Testis (tissue), 3 donors: ENCODE results near the gene SCGB3A1. TPM values are rescaled to one million over a fixed set of nuclear protein-coding genes. Genes with fewer than 3 reads are reported as not detected.

Experiments
- DNase-seq: peaks from one replicate; pipeline ENCODE4 v3.0.0-alpha.2; 2019
- H3K27ac ChIP-seq, 2 donors: fragments of 200-600 bp; sonication (generic); one replicate each; pipeline ENCODE4 v1.5.1; 2019
- H3K27me3 ChIP-seq: fragments of 200-600 bp; sonication (generic); one replicate; pipeline ENCODE4 v1.5.1; 2019
- H3K36me3 ChIP-seq: fragments of 200-600 bp; sonication (generic); one replicate; pipeline ENCODE4 v1.5.1; 2017; ENCODE audit warnings: low read depth; ENCODE audit errors: missing control alignments
- H3K4me1 ChIP-seq: fragments of 200-600 bp; sonication (generic); one replicate; pipeline ENCODE4 v1.5.1; 2019
- H3K4me3 ChIP-seq, 2 donors: fragments of 200-600 bp; sonication (generic); one replicate each; pipeline ENCODE4 v1.5.1; 2017 to 2019
- H3K9me3 ChIP-seq: fragments of 200-600 bp; sonication (generic); one replicate; pipeline ENCODE4 v1.5.1; 2017
- POLR2A ChIP-seq: fragments of 450-650 bp; IDR thresholded peaks from one replicate; pipeline ENCODE4 v1.6.1; 2017; ENCODE audit warnings: antibody characterized with exemption, mild to moderate bottlenecking, moderate library complexity
- WGBS, 2 donors: methylation state at CpG; one replicate each; pipeline ENCODE4 v1.1.5; 2018; 5-methylcytosine and 5-hydroxymethylcytosine counted together
- intact Hi-C: fragments of 100-400 bp; cut with DNase I; formaldehyde crosslinking; loops from one replicate; pipeline ENCODE4 v1.15.1; 2023; ENCODE audit warnings: low total_unique reads
- polyA plus RNA-seq: library from polyadenylated mRNA; stranded (reverse); fragments of 350-450 nt; fragmentation: Illumina TruSeq; extraction: RNeasy Lipid Tissue Mini Kit (QIAGEN cat#74804); gene quantifications from one replicate; pipeline ENCODE4 v1.2.3, GENCODE V29; 2014; ENCODE audit warnings: low read depth, low replicate concordance; ENCODE audit not compliant: insufficient read depth
- total RNA-seq, 2 donors: library from RNA; depleted of rRNA; stranded (reverse); fragments of >200 nt; gene quantifications; one replicate each; pipeline ENCODE4 v1.2.3, GENCODE V29; 2016
- TF ChIP-seq, protein P1 (sequence below), 3 experiments: fragments of 450-650 bp in 2 of 3; fragments of 200-600 bp in 1 of 3; sonication (generic) in 1 of 3; IDR thresholded peaks; one replicate each; pipeline ENCODE4 v1.5.1; 2016 to 2019; ENCODE audit warnings: antibody characterized with exemption in 3 of 3, mild to moderate bottlenecking in 2 of 3, moderate library complexity in 1 of 3

SCGB3A1 gene
- total and polyA plus RNA-seq, 3 donors from 2014 or later, result 0.82 to 15.7 (median 9.8) TPM

DNA sequence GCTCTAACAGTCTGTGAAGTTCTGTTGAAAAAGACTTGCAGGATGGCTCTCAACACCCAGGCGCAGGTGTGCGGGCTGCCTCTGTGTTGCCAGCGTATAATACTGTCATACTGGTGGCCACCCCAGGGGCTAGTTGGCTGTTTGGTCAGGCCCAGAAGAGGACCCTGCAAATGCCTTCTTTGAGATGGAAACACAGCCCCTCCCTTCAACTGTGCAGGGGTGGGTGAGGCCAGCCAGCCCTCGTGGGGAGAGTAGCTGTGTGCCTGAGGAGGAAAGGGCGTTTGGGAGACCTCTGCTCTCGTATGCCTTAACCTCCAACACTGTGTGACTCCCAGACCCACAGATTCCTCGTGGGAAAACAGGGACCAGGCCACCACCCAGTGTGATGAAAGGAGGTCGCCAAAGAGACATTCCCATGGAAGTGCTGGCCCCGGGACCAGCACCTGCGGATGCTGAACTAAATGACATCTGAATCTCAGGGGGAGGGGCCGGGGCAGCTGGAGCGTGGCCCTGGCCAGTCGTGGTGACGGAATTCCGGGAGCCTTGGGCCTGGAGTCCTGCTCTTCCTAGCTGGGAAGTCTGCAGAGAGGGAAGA, 11.3 kb upstream of the SCGB3A1 start:
- Histone ChIP-seq H3K4me1 (peaks cover 10% of the 10 kb centered on the region), H3K4me3 (no peak overlapping the region), H3K27ac (no peak overlapping the region), H3K9me3 (no peaks in the 10 kb centered on the region), H3K36me3 (no peaks in the 10 kb centered on the region), H3K27me3 (no peaks in the 10 kb centered on the region)
- TF ChIP-seq, protein P1, sequence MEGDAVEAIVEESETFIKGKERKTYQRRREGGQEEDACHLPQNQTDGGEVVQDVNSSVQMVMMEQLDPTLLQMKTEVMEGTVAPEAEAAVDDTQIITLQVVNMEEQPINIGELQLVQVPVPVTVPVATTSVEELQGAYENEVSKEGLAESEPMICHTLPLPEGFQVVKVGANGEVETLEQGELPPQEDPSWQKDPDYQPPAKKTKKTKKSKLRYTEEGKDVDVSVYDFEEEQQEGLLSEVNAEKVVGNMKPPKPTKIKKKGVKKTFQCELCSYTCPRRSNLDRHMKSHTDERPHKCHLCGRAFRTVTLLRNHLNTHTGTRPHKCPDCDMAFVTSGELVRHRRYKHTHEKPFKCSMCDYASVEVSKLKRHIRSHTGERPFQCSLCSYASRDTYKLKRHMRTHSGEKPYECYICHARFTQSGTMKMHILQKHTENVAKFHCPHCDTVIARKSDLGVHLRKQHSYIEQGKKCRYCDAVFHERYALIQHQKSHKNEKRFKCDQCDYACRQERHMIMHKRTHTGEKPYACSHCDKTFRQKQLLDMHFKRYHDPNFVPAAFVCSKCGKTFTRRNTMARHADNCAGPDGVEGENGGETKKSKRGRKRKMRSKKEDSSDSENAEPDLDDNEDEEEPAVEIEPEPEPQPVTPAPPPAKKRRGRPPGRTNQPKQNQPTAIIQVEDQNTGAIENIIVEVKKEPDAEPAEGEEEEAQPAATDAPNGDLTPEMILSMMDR (IDR thresholded peaks at IDR 0.05), result no peak
- no peak for TF ChIP-seq POLR2A
- no peak for DNase-seq
- WGBS, 2 donors, result 57 to 77% methylated on average over 13 to 15 of the region's 15 CpGs
- intact Hi-C loops, result no loop called here

GRCh38 chr5:180601591-180602480, 10.5 kb upstream of the SCGB3A1 start:
- H3K27me3 ChIP-seq, result no peaks in the 10 kb centered on the region
- peak; percentile 41 for DNase-seq
- H3K27ac ChIP-seq, result no peak overlapping the region
- H3K9me3 ChIP-seq, result no peaks in the 10 kb centered on the region
- intact Hi-C loops, result no loop called here
- H3K4me1 ChIP-seq, result peaks cover 10% of the 10 kb centered on the region
- TF ChIP-seq, protein P1 (IDR thresholded peaks at IDR 0.05), result no peak
- no peak for TF ChIP-seq POLR2A
- 67 to 68% methylated on average over 32 to 36 of the region's 36 CpGs for WGBS, 2 donors
- H3K4me3 ChIP-seq, result no peak overlapping the region
- H3K36me3 ChIP-seq, result no peaks in the 10 kb centered on the region

- TF ChIP-seq POLR2A, result no peak
- TF ChIP-seq, protein P1 (IDR thresholded peaks at IDR 0.05), result no peak
- H3K27ac ChIP-seq, result no peak overlapping the region
- H3K27me3 ChIP-seq, result no peaks in the 10 kb centered on the region
- WGBS, 2 donors, result 88 to 97% methylated on average over 12 of the region's 12 CpGs
- H3K9me3 ChIP-seq, result no peaks in the 10 kb centered on the region
- intact Hi-C loops, result no loop called here
- H3K4me3 ChIP-seq, result no peak overlapping the region
- H3K4me1 ChIP-seq, result peaks cover 10% of the 10 kb centered on the region
- no peaks in the 10 kb centered on the region for H3K36me3 ChIP-seq
- DNase-seq, result no peak
These were observed 9.3 kb upstream of the SCGB3A1 start for GRCh38 chr5:180600554-180601041.

- 90% methylated on average over 16 of the region's 16 CpGs for WGBS, 2 donors
- Histone ChIP-seq H3K9me3 (no peaks in the 10 kb centered on the region), H3K4me3 (no peak overlapping the region), H3K27me3 (no peaks in the 10 kb centered on the region), H3K4me1 (peaks cover 10% of the 10 kb centered on the region), H3K36me3 (no peaks in the 10 kb centered on the region), H3K27ac (no peak overlapping the region)
- DNase-seq, result peak; percentile 7
- TF ChIP-seq POLR2A, result no peak
- TF ChIP-seq, protein P1 (IDR thresholded peaks at IDR 0.05), result no peak
- intact Hi-C loops, result no loop called here
These were observed 8.8 kb upstream of the SCGB3A1 start for GRCh38 chr5:180599981-180600553.
